HEK293T (cell line): ENCODE measurements around the gene SLC6A1.

Experiments
- CTCF ChIA-PET: fragments of 350-600 bp; formaldehyde crosslinking; extraction: SDS; loops from one replicate; lab custom pipeline; 2021; ENCODE audit warnings: antibody characterized with exemption, inconsistent platforms; lab: Yijun Ruan, JAX
- POLR2A ChIA-PET: fragments of 350-600 bp; formaldehyde crosslinking; extraction: SDS; loops from one replicate; lab custom pipeline; 2020; ENCODE audit warnings: antibody characterized with exemption, inconsistent platforms; lab: Yijun Ruan, JAX
- DNase-seq: peaks from one replicate; pipeline ENCODE4 v3.0.0; 2012; ENCODE audit warnings: mixed read lengths; ENCODE audit errors: extremely low spot score
- ARNT ChIP-seq: fragments of 450-650 bp; IDR thresholded peaks from 2 replicates; pipeline ENCODE4 v1.6.1; 2017; ENCODE audit warnings: mild to moderate bottlenecking
- BHLHE40 ChIP-seq: fragments of 450-650 bp; IDR thresholded peaks from 2 replicates; pipeline ENCODE4 v1.6.1; 2016; ENCODE audit warnings: mild to moderate bottlenecking, moderate library complexity, borderline replicate concordance
- CTBP1 ChIP-seq: fragments of 450-650 bp; IDR thresholded peaks from 2 replicates; pipeline ENCODE4 v1.6.1; 2016; ENCODE audit warnings: borderline replicate concordance
- ELF4 ChIP-seq: fragments of 450-650 bp; IDR thresholded peaks from 2 replicates; pipeline ENCODE4 v1.6.1; 2017; ENCODE audit warnings: antibody characterized with exemption
- FOXA1 ChIP-seq: fragments of 450-650 bp; IDR thresholded peaks from 2 replicates; pipeline ENCODE4 v1.6.1; 2016; ENCODE audit warnings: mild to moderate bottlenecking
- FOXK2 ChIP-seq: fragments of 450-650 bp; IDR thresholded peaks from 2 replicates; pipeline ENCODE4 v1.6.1; 2016; ENCODE audit warnings: mild to moderate bottlenecking
- FOXM1 ChIP-seq: fragments of 450-650 bp; IDR thresholded peaks from 2 replicates; pipeline ENCODE4 v1.6.1; 2017; ENCODE audit warnings: mild to moderate bottlenecking, borderline replicate concordance
- HDGF ChIP-seq: fragments of 450-650 bp; IDR thresholded peaks from 2 replicates; pipeline ENCODE4 v1.6.1; 2017; ENCODE audit warnings: antibody characterized with exemption, borderline replicate concordance
- L3MBTL2 ChIP-seq: fragments of 450-650 bp; conservative IDR thresholded peaks from 2 replicates; pipeline ENCODE4 v1.6.1; 2016; ENCODE audit warnings: mild to moderate bottlenecking
- LEF1 ChIP-seq: fragments of 450-650 bp; IDR thresholded peaks from 2 replicates; pipeline ENCODE4 v1.6.1; 2017; ENCODE audit warnings: mild to moderate bottlenecking, borderline replicate concordance
- NFRKB ChIP-seq: fragments of 450-650 bp; IDR thresholded peaks from 2 replicates; pipeline ENCODE4 v1.6.1; 2016; ENCODE audit warnings: mild to moderate bottlenecking, moderate library complexity
- SP1 ChIP-seq: fragments of 450-650 bp; IDR thresholded peaks from 2 replicates; pipeline ENCODE4 v1.6.1; 2017
- SUZ12 ChIP-seq: fragments of 450-650 bp; IDR thresholded peaks from 2 replicates; pipeline ENCODE4 v1.6.1; 2016; ENCODE audit warnings: mild to moderate bottlenecking
- TARDBP ChIP-seq: fragments of 450-650 bp; IDR thresholded peaks from 2 replicates; pipeline ENCODE4 v1.6.1; 2016
- ZNF384 ChIP-seq: fragments of 450-650 bp; IDR thresholded peaks from 2 replicates; pipeline ENCODE4 v1.6.1; 2016
- TF ChIP-seq, protein P1 (sequence below): fragments of 450-650 bp; IDR thresholded peaks from 2 replicates; pipeline ENCODE4 v1.6.1; 2016

The SLC6A1 gene

DNA sequence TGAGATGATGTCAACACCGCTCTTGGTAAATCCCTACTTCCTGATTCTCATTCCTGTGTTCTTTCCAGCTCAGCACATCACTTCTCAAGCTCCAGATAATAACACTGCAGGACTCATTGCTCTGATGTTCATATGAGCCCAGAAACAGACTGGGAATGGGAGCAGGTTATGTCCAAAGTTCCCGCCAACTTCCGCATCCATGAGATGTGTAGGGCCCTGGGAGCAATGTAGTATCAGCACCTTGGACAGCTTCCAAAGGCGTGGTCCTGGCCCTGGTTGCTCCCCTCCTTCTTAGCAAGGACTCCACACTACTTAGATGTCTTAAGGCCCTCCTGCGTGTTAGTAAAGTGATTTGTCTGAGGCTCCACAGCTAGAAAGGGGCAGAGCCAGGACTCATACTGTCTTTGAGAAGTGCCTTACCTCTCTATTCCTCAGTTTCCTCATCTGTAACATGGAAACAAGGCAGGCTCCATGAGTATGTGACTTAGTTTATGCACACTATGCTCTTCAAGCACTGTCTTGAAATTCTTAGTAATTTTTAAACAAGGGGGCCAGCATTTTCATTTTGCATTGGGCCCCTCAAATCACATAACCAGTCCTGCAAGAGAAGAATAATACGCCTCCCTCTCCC is 27.9 kb upstream of the SLC6A1 start:
- no peak for TF ChIP-seq ZNF384
- TF ChIP-seq NFRKB, result no peak
- TF ChIP-seq SP1, result no peak
- no peak for TF ChIP-seq FOXK2
- no peak for TF ChIP-seq LEF1
- TF ChIP-seq, protein P1, sequence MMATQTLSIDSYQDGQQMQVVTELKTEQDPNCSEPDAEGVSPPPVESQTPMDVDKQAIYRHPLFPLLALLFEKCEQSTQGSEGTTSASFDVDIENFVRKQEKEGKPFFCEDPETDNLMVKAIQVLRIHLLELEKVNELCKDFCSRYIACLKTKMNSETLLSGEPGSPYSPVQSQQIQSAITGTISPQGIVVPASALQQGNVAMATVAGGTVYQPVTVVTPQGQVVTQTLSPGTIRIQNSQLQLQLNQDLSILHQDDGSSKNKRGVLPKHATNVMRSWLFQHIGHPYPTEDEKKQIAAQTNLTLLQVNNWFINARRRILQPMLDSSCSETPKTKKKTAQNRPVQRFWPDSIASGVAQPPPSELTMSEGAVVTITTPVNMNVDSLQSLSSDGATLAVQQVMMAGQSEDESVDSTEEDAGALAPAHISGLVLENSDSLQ, result no peak
- no peak for TF ChIP-seq FOXM1
- TF ChIP-seq SUZ12, result no peak
- TF ChIP-seq L3MBTL2, result no peak
- TF ChIP-seq HDGF, result no peak
- TF ChIP-seq CTBP1, result no peak
- CTCF ChIA-PET, result interaction anchor here (1.1 kb wide), 1 partner anchor 95 kb away, joined by 3 read pairs; no protein-coding TSS in a partner anchor
- POLR2A ChIA-PET, result no interaction called here
- DNase-seq, result peak; percentile 48

GRCh38 chr3:10968401-10968800 is 24.1 kb upstream of the SLC6A1 start:
- ChIA-PET POLR2A (no interaction called here), CTCF (no interaction called here)
- DNase-seq, result no peak
- TF ChIP-seq FOXM1 (no peak), SP1 (no peak), ARNT (no peak), FOXA1 (no peak), CTBP1 (no peak), LEF1 (no peak), L3MBTL2 (no peak), ZNF384 (no peak), TARDBP (no peak)

DNA sequence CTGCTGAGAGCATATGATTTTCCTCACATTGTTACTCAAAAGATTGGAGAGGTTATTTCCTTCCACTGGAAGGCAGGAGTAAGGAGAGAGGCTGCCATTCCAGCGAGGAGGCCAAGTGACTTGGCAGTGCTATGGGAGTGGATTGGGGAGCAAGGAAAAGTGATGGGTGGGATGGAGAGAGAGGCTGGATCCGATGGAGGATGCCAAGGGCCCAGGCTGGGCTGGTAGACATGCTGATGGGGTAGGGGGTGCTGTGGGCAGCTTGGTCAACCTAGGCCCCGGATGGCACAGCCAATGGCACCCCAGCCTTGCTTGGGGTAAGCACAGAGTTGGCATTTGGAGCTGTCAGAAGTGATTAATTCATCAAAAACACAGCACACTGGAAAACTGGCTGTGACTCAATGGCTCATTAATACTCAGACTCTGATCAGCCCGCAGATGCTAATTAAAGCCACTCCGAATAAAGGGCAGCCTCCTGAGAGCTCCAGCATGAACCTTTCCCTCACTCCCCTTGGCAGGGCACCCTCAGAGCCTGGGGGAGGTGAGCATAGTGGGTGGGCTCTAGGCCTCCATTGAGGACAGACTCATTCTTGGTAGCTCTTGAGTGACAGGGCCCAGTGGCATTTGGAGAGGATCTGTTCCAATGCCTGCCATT is 22.1 kb upstream of the SLC6A1 start:
- CTCF ChIA-PET, result no interaction called here
- no peak for TF ChIP-seq ARNT
- no peak for TF ChIP-seq FOXA1
- no peak for TF ChIP-seq TARDBP
- DNase-seq, result no peak
- POLR2A ChIA-PET, result no interaction called here

- ChIA-PET POLR2A (no interaction called here), CTCF (no interaction called here)
- no peak for TF ChIP-seq CTBP1
- no peak for TF ChIP-seq L3MBTL2
- TF ChIP-seq FOXA1, result no peak
- TF ChIP-seq SUZ12, result no peak
- TF ChIP-seq FOXK2, result no peak
- TF ChIP-seq, protein P1, result no peak
- no peak for TF ChIP-seq SP1
- no peak for DNase-seq
These were observed 20.3 kb upstream of the SLC6A1 start for GRCh38 chr3:10972072-10972782.

- TF ChIP-seq ZNF384 (no peak), BHLHE40 (no peak), FOXM1 (no peak), ELF4 (no peak), SUZ12 (no peak), TARDBP (no peak), FOXK2 (no peak), L3MBTL2 (no peak), FOXA1 (no peak), ARNT (no peak), SP1 (no peak), NFRKB (no peak), CTBP1 (no peak), HDGF (no peak)
- TF ChIP-seq, protein P1, result no peak
- CTCF ChIA-PET, result no interaction called here
- POLR2A ChIA-PET, result no interaction called here
- no peak for DNase-seq
These were observed 19.4 kb upstream of the SLC6A1 start for GRCh38 chr3:10973046-10973595.

DNA sequence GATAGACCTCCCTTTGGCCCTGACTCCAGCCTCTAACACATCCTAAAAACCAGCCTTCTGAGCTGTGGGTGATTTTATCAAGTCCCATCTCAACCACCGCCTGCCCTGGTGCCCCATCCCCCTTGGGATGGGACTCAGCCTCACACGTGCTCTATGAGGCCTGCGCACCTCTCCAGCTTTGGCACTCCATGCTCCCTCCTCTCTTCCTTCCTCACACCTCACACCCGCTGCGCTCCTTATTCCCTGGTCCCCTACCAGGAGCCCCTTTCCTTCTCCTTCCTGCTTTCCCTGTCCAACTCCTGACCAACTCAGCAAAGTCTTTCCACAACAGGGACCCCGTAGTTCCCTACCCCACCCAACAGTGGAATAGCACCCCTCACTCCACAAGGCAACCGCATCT is 18.4 kb upstream of the SLC6A1 start:
- CTCF ChIA-PET, result interaction anchor here (0.5 to 0.9 kb wide), 2 partner anchors 9 to 141 kb away, joined by 3 read pairs; no protein-coding TSS in a partner anchor
- TF ChIP-seq CTBP1 (no peak), FOXA1 (no peak), NFRKB (no peak), HDGF (no peak), ZNF384 (no peak), FOXM1 (no peak), BHLHE40 (no peak), SUZ12 (no peak), ARNT (no peak)
- POLR2A ChIA-PET, result no interaction called here

More for the DNA sequence above, 18.4 kb upstream of the SLC6A1 start:
- DNase-seq, result no peak
